Left ventricle myocardium superior (tissue), 1 donor: Measurements from ENCODE around the gene ANKRD16. TPM values are rescaled to one million over a fixed set of nuclear protein-coding genes. Genes with fewer than 3 reads are reported as not detected.
"Not testable (repeated sequence)": the region's sequence is repeated elsewhere in the genome, so short reads cannot be mapped to it uniquely, and the experiment has no call there.

Experiments
- ATAC-seq: fragments of 200-7000 bp; cut with Tn5 transposase; one replicate; pipeline ENCODE4 v1.9.1; 2020; ENCODE audit warnings: mild to moderate bottlenecking, moderate library complexity
- DNase-seq: peaks from one replicate; pipeline ENCODE4 v3.0.0-alpha.2; 2020
- intact Hi-C: fragments of 100-400 bp; cut with micrococcal nuclease; formaldehyde crosslinking; loops from one replicate; pipeline ENCODE4 v1.11.0; 2022
- long read RNA-seq: library from polyadenylated mRNA; unstranded; transcript quantifications from one replicate; pipeline ENCODE4 v2.0.0, GENCODE V29; 2021
- total RNA-seq: library from RNA; stranded (reverse); fragmentation: NEBNext Ultra II Directional; extraction: Animal tissue kit (Norgen Biotek cat#: 25700); gene quantifications from one replicate; pipeline ENCODE4 v1.2.1, GENCODE V29; 2021
- donor health status: DM: no; HTN: yes; CAD: no; lungs with severe emphysema.

The ANKRD16 gene
- total RNA-seq, result 3.8 TPM
- long read RNA-seq, transcript ANKRD16-202 (7 exons, 1,646 nt), result major isoform, 7 of 13 reads
- long read RNA-seq, partial matches to known transcripts, result 0 of 13 reads
- long read RNA-seq, other reads (novel, unspliced or antisense), result 5 of 13 reads

GRCh38 chr10:5889624-5890451, at the start of gene ANKRD16, which contains the start of gene FBH1:
Gene ANKRD16 (minus strand): TSS chr10:5889893. CDS start chr10:5889354, 539 bp downstream.
Gene FBH1 (plus strand): TSS chr10:5890243. CDS start chr10:5890346, 103 bp downstream.
- ATAC-seq (peak; percentile 96), DNase-seq (peak; percentile 99)
- intact Hi-C loops, result no loop called here

GRCh38 chr10:5938291-5938690, 48.6 kb upstream of the ANKRD16 start:
- ATAC-seq (no peak), DNase-seq (no peak)
- intact Hi-C loops, result no loop called here

GRCh38 chr10:5937016-5937415, 47.3 kb upstream of the ANKRD16 start:
- no peak for ATAC-seq
- DNase-seq, result no peak
- intact Hi-C loops, result no loop called here

- intact Hi-C loops, result no loop called here
- DNase-seq (no peak), ATAC-seq (no peak)
These were observed 45.9 kb upstream of the ANKRD16 start for GRCh38 chr10:5935628-5936027.

GRCh38 chr10:5933909-5934546, 44.3 kb upstream of the ANKRD16 start:
- intact Hi-C loops, result no loop called here
- DNase-seq (no peak), ATAC-seq (no peak)

- ATAC-seq (no peak), DNase-seq (no peak)
- intact Hi-C loops, result no loop called here
These were observed 42.7 kb upstream of the ANKRD16 start for GRCh38 chr10:5932345-5932744.

- no peak for DNase-seq
- ATAC-seq, result no peak
- intact Hi-C loops, result no loop called here
These were observed 40.6 kb upstream of the ANKRD16 start for GRCh38 chr10:5930272-5930671.

- intact Hi-C loops, result no loop called here
- no peak for ATAC-seq
- DNase-seq, result no peak
These were observed 39.7 kb upstream of the ANKRD16 start for GRCh38 chr10:5929442-5929841.

GRCh38 chr10:5927306-5927705, 37.6 kb upstream of the ANKRD16 start:
- intact Hi-C loops, result no loop called here
- no peak for ATAC-seq
- no peak for DNase-seq

- ATAC-seq, result no peak
- no peak for DNase-seq
- intact Hi-C loops, result no loop called here
These were observed 35.2 kb upstream of the ANKRD16 start for GRCh38 chr10:5924889-5925288.

- ATAC-seq, result no peak
- intact Hi-C loops, result no loop called here
- DNase-seq, result no peak
These were observed 32.1 kb upstream of the ANKRD16 start for GRCh38 chr10:5921746-5922145.

GRCh38 chr10:5919568-5919967, 29.9 kb upstream of the ANKRD16 start:
- intact Hi-C loops, result no loop called here
- no peak for ATAC-seq
- no peak for DNase-seq

- DNase-seq, result no peak
- intact Hi-C loops, result no loop called here
- ATAC-seq, result no peak
These were observed 29.1 kb upstream of the ANKRD16 start for GRCh38 chr10:5918763-5919162.

GRCh38 chr10:5917305-5917704, 27.6 kb upstream of the ANKRD16 start:
- DNase-seq, result no peak
- intact Hi-C loops, result no loop called here
- ATAC-seq, result no peak

GRCh38 chr10:5915451-5915850, 25.8 kb upstream of the ANKRD16 start:
- intact Hi-C loops, result no loop called here
- DNase-seq (no peak), ATAC-seq (no peak)

- DNase-seq (no peak), ATAC-seq (no peak)
- intact Hi-C loops, result no loop called here
These were observed 24.0 kb upstream of the ANKRD16 start for GRCh38 chr10:5913736-5914135.

- no peak for ATAC-seq
- no peak for DNase-seq
- intact Hi-C loops, result no loop called here
These were observed 22.0 kb upstream of the ANKRD16 start for GRCh38 chr10:5911670-5912069.

GRCh38 chr10:5910323-5911100, 20.8 kb upstream of the ANKRD16 start:
- DNase-seq (peak; percentile 47), ATAC-seq (peak; percentile 48)
- intact Hi-C loops, result no loop called here

- DNase-seq, ATAC-seq, intact Hi-C loops: not testable (repeated sequence)
These were observed 19.0 kb upstream of the ANKRD16 start for GRCh38 chr10:5908676-5909075.

GRCh38 chr10:5906651-5907050, 17.0 kb upstream of the ANKRD16 start:
- DNase-seq (no peak), ATAC-seq (peak; percentile 5)
- intact Hi-C loops, result no loop called here
